ENCODE data around the gene LGALS16. TPM values are rescaled to one million over a fixed set of nuclear protein-coding genes. Genes with fewer than 3 reads are reported as not detected.
A peak's percentile ranks its signal among the peaks of the same experiment; 100 is the strongest.
"Not testable (repeated sequence)": the region's sequence is repeated elsewhere in the genome, so short reads cannot be mapped to it uniquely, and the experiment has no call there.

The LGALS16 gene
- total RNA-seq, 1 experiment from 2014 or later, result not detected

DNA sequence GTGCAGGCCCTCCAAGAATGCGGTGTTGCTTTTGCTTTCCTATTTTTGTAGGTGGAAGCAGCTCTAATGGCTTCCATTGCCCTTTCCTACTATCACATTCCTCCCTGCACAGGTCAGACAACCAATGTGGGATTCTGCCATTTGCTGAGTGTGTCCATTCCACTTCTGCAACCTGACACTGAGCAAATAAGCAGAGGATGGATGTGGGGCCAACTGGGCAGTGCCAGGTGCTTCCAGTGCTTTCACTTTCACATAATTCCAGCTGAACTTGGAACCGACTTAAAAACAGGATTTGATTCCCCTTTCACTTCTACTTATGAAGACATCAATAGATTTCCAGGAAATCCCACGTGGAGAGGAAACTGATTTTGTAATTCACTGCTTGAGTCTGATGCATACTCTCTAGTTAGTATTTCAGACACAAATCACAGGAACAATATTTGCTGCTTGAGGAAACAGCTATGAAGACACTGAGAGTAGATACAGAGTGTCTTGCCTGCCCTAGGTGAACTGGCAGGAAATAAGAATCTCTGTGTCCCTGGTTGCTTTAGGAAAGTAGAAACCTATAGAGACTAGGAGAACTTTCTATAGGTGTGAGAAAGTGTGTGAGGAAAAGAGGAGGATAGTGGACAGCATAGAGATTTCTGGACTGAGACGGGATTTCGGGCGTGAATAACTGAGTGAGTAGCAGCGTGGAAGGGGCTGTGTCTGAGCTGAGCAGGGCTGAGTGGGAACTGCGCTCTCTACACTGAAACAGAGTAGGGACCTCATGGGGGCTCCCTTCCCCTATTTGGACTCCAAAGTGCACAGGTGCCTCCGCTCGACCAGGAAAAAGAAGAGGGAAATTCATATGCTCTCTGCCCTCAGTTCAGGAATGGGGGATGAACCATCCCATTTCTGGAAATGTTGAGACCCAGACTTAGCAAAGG, 22.5 kb downstream of the LGALS16 start:
- peak; percentile 77 for DNase-seq (ENCODE audit: low spot score)

DNA sequence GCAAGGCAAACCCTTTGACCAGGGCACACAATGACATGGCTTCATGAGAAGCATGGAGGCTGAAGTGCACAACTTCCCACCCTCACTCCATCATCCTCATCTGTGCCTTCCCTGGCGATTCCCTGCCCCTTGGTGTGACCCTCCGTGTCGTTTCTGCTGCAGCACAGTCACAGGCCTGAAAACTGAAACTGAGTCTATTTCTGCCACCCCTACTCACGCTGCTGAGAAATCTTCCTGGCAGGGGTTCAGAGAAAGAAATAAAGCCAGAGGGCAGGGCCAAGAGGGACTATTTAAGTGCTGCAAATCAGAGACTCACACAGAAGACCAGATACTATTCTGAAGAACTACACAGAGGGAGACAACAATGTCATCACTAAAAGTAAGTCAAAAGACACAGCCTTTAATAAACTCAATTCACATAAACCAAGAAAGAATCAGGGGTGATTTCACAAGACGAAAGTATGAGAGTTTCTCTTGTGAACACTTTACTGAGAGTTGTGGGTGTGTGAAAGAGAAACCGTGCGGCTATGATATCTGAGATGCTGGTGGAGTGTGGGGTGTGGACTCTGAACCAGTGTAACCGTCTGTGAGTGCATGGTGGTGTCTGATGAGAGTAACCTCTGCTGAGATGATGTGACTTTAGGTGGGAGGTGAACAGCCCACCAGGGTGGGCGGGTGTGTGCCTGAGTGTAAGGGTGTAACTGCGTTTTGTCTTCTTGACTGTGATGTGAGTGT, 23.5 kb downstream of the LGALS16 start:
- no peak for DNase-seq (ENCODE audit: low spot score)

DNA sequence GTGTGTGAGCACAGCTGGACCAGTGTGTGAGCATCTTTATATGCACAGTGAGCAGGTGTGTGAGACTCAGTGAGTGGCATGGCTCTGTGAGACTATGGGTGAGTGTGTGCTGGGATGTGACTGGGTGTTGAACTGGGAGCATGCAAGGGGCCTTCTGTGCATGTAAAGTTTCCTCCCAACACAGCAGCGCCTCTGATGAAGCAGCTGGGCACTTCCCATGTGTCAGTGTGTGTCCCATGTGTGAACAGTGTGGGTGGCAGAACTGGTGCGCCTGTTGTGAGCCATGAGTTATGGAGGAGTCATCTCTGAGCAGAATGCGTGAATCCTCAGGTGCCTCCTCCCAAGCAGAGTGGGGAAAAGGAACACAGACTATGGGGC, 24.1 kb downstream of the LGALS16 start:
- no peak for DNase-seq (ENCODE audit: low spot score)

DNA sequence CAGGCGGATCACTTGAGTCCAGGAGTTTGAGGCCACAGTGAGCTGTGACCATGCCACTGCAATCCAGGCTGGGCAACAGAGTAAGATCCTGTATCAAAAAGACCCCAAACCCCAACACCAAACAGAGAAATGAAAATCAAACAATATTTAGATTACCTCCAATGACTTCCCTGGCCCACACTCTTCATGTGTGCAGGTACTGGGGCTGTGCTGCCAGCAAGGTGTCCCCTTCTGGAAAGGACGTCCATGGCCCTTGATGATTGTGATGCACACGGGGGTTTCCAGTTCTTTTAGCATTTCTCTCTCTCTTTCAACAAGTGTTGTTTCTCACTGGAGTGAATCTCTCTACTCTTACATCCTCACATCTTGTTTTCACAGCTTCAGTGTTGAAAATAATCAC, 24.9 kb downstream of the LGALS16 start:
- DNase-seq (ENCODE audit: low spot score), result no peak

DNA sequence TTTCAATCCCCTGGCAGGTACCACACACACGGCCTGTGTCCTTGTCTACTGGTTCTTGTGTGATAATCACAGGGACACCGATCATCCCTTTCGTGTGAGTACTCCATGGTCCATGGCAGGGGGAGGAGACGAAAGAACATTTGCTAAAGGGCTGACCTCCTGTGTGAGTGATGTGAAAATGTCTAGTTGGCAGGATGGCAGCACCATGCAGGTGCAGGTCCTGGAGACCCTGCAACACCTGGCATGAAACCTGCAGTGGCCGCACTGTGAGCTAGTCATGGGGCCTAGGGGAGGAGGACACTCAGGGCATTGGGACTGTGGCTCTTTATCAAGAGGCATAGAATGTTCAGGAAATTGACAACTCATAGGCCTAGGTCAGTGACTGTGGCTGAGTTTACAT, 25.7 kb downstream of the LGALS16 start:
- no peak for DNase-seq (ENCODE audit: low spot score)

DNA sequence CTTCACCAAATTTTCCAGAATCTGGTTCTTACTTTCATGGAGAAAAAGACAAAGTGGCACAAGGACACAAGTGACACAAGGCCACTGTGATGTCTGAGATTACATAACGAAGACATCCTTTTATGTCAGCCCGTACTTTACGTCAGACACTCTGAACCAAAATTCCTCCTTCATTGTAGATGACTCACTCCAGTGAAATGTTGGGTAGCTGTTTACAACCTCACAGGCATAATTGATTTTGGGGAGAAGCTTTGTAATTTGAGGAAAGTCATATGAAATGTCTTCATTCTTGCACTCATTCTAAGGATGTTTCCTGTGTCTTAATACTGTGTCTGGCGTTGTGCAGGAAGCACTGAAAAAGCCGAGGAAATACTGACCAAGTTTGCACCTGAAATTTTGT, 28.6 kb downstream of the LGALS16 start:
- peak; percentile 23 for DNase-seq (ENCODE audit: low spot score)

DNA sequence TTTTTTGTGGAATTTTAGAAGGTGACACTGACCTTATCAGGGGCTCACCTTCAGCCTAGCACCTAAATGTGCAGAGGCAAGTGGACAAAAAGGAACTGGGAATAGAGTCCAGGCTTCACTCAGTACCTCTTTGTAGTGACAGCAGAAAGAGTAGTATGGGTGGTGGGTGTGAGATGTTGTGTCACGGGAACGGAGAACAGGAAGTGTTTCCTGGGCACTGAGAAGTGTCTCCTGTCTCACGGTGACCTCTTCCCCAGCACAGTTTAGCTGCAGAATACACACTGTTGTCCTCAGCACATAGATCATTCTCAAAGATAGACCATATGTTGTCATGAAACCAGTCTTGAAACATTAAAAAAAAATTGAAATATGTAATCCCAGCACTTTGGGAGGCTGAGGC, 31.0 kb downstream of the LGALS16 start:
- DNase-seq (ENCODE audit: low spot score), result no peak

DNA sequence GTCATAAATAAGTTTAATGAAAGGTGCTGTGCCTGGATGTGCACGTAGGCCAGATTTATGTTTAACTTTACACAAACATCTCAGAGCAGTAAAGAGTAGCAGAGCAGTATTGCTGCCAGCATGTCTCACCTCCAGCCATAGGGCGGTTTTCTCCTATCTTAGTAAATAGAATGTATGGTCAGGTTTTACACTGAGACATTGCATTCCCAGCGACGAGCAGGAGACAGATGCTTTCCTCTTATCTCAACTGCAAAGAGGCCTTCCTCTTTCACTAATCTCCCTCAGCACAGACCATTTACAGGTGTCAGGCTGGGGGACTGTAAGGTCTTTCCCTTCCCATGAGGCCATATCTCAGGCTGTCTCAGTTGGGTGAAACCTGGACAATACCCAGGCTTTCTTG, 32.9 kb downstream of the LGALS16 start:
- DNase-seq (ENCODE audit: low spot score), result not testable (repeated sequence)

DNA sequence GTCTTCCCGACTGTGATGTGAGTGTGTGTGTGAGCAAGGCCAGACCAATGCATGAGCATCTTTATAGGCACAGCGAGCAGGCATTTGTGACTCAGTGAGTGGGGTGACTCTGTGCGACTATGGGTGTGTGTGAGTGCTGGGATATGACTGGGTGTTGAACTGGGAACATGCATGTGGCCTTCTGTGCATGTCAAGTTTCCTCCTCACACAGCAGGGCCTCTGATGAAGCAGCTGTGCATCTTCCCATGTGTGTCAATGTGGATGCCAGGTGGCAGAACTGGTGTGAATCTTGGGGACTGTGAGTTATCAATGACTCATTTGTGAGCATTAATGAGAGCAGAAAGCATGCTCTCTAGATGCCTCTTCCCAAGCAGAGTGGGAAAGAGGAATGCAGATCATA, 36.5 kb downstream of the LGALS16 start:
- DNase-seq (ENCODE audit: low spot score), result no peak

DNA sequence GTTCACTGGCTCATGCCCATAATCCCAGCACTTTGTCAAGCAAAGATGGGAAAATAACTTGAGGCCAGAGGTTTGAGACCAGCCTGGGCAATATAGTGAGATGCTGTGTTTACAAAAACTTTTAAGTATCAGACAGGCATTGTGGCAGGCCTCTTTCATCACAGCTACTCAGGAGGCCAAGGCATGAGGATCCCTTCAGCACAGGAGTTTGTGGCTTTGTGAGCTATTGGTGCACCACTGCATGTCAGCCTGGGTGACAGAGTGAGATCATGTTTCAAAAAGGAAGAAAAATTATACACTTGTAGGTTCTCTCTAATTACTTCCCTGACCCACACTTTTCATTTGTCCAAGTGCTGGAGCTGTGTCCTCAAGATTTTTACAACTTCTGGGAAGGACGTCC, 37.1 kb downstream of the LGALS16 start:
- DNase-seq (ENCODE audit: low spot score), result no peak

DNA sequence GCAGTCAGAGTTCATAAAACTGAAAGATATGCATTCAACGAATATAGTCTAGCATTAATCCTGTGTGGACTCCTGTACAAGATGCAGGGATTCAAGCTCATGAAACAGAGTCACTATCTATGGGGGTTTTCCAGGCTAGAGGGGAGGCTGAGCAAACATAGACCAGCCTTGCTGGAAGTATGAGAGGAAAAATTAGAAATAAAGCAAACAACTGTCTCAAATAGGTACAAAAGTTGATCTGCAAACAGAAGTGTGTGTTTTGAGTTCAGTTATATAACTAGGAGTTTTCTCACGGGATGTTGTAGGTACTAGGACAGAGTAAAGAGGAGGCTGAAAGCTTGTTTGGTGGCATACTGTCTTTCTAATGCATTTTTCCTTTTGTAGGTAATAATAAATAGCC, 40.0 kb downstream of the LGALS16 start:
- no peak for DNase-seq (ENCODE audit: low spot score)

DNA sequence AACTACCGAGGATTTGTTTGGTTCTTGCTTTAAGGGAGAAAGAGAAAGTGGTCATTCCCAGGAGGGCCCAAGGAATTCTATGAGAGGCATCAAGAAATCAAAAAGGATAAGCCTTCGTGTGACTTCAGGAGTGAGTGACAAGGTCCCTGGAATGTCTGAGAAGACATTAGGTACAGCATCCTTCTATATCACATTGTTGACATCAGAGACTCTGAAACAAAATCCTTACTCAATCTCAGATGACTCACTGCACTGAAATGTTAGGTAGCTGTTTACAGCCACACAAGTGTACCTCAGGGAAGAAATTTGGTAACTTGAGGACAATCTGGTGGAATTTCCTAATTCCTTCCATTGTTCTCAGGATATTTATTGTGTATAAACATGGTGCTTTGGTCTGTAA, 40.7 kb downstream of the LGALS16 start:
- DNase-seq (ENCODE audit: low spot score), result peak; percentile 31

DNA sequence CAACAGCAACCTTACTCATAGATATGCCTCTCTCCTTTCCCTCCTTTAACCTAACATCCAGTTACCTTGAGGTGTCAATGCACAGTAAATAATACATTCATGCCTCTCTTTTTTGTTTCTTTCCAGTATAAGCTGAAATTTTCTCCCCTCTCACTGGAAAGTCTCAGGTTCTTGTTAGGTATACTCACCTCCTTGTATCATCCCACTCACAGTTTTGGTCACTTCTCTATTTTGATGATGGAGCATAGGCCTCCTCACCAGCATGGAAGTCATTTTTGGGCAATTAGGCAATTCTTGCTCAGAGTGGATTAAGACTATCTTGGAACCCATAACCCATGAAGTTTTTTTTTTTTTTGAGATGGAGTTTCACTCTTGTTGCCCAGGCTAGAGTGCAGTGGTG, 42.8 kb downstream of the LGALS16 start:
- no peak for DNase-seq (ENCODE audit: low spot score)

DNA sequence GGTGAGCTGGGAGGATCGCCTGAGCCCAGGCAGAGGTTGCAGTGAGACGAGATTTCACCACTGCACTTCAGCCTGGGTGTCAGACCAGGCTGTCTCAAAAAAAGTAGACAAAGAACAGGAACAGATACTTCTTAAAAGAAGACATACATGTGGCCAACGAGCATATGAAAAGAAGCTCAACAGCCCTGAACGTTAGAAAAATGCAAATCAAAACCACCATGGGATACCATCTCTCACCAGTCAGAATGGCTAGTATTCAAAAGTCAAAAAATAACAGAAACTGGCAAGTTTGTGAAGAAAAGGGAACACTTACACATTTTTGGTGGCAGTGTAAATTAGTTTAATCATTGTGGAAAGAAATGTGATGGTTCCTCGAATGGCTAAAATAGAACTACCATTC, 45.6 kb downstream of the LGALS16 start:
- no peak for DNase-seq (ENCODE audit: low spot score)

DNA sequence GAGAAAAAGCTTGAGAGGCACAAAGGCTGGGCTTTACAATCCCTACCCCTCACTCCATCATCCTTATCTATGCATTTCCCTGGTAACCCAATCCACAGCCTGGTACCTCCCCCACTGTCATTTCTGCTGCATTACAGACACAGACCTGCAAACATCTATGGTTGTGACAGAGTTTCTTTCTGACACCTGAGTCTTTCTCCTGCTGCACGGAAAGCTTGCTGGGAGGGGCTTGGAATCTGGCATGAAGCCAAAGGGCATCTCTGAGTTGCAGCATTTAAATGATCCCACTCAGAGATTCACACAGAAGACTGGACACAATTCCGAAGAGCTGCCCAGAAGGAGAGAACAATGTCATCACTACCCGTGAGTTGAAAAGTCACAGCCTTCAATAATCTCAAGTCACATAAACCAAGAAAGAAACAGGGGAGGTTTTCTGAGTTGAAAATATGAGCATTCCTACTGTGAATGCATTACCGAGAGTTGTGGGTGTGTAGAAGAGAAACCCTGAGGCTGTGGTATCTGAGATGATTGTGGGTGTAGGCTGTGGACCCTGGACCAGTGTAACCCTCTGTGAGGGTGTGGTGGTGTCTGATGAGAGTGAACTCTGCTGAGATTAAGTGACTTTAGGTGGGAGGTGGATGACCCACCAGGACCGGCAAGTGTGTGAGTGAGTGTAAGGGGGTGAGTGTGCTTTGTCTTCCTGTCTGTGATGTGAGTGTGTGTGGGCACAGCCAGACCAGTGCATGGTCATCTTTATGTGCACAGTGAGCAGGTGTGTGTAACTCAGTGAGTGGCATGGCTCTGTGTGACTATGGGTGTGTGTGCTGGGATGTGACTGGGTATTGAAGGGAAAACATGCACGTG, 48.7 kb downstream of the LGALS16 start, which contains the start of gene LGALS14:
LGALS14 (plus strand) TSS at position 301 of the 864 bp plus-strand sequence; CDS start at position 349, 48 bp downstream.
- no peak for DNase-seq (ENCODE audit: low spot score)

DNA sequence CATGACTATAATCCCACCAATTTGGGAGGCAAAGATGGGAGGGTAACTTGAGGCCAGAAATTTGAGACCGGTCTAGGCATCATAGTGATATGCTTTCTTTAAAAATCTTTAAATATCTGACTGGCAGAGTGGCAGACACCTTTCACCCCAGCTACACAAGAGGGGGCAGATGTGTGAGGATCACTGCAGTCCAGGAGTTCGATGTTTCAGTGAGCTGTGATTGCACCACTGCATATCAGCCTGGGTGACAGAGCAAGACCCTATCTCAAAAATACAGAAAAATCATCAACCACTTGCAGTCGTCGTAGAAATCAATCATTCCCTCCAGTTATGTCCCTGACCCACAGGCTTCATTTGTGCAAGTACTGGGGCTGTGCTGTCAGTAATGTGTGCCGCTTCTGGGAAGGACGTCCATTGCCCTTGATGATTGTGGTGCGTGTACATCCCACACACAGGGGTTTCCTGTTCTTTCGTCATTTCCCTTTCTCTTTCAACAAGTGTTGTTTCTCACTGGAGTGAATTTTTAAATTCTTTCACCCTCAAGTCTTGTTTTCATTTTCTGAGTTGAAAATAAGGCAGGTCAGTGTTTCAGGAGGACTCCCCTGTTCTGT, 50.0 kb downstream of the LGALS16 start:
- no peak for DNase-seq (ENCODE audit: low spot score)

DNA sequence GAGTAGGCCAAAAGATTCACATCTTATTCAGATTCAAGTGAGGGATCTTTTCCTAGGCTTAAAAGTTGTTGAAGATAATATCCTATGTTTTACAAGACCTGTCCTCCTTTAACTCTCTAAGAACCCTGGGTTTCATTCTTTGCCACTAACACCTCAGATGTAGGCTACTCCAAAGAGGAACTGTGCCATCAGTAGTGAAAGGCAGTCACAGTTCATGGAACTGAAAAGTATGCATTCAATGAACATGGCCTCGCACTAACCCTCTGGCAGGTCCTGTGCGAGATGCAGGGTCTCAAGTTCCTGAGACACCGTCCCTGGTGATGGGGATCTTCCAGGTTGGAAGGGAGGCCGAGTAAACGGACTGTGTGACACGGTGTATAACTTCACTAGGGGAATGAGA, 52.9 kb downstream of the LGALS16 start:
- DNase-seq (ENCODE audit: low spot score), result no peak

DNA sequence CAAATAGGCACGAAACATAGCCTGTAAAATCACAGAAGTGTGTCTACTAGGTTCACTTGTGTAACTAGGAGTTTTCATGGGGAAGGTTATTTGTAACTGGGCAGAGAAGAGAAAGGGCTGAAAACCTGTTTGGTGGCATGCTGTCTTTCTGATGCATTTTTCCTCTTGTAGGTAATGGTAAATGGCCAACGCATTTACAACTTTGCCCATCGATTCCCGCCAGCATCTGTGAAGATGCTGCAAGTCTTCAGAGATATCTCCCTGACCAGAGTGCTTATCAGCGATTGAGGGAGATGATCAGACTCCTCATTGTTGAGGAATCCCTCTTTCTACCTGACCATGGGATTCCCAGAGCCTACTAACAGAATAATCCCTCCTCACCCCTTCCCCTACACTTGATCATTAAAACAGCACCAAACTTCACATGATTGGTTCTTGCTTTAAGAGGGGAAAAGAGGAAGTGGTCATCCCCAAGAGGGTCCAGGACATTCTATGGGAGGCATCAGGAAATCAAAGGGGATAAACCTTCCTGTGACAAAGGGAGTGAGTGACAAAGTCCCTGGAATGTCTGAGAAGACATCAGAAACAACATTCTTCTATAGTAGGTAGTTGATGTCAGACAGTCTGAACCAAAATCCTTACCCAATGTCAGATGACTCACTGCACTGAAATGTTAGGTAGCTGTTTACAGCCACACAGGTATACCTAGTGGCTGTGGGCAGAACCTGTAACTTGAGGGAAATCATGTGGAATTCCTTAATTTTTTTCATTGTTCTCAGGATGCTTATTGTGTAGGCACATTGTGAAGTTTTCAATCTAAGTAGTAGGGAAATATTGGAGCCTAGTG, 53.5 kb downstream of the LGALS16 start:
- no peak for DNase-seq (ENCODE audit: low spot score)

Measured in H4 (cell line).